HG03378 (cell line): ENCODE data around the gene TBCB.
"Not testable (repeated sequence)": the region's sequence is repeated elsewhere in the genome, so short reads cannot be mapped to it uniquely, and the experiment has no call there.

Experiments
- ATAC-seq: cut with Tn5 transposase; IDR thresholded peaks from one replicate; pipeline ENCODE4 v1.9.1; 2021; ENCODE audit warnings: mild to moderate bottlenecking, moderate library complexity; ENCODE audit not compliant: unreplicated experiment

TBCB gene

GRCh38 chr19:36115453-36116343, at the start of gene TBCB:
Gene TBCB, plus strand, starts transcription at chr19:36115468. Its CDS starts 93 bp downstream, at chr19:36115561.
- no peak for ATAC-seq

- ATAC-seq = no peak
Observed at GRCh38 chr19:36067681-36068080, 47.6 kb upstream of the TBCB start.

- not testable (repeated sequence) for ATAC-seq
Observed at GRCh38 chr19:36068810-36069499, 46.3 kb upstream of the TBCB start.

- no peak for ATAC-seq
Observed at GRCh38 chr19:36072081-36072480, 43.2 kb upstream of the TBCB start.

GRCh38 chr19:36073121-36073876, 42.0 kb upstream of the TBCB start:
- no peak for ATAC-seq

- ATAC-seq = no peak
Observed at GRCh38 chr19:36079389-36079945, 35.8 kb upstream of the TBCB start.

GRCh38 chr19:36081385-36081784, 33.9 kb upstream of the TBCB start:
- ATAC-seq = no peak

- ATAC-seq = no peak
Observed at GRCh38 chr19:36081894-36082293, 33.4 kb upstream of the TBCB start.

GRCh38 chr19:36082916-36083315, 32.4 kb upstream of the TBCB start:
- no peak for ATAC-seq

- ATAC-seq = no peak
Observed at GRCh38 chr19:36084231-36085009, 30.8 kb upstream of the TBCB start.

GRCh38 chr19:36086326-36086725, 28.9 kb upstream of the TBCB start:
- ATAC-seq = no peak

GRCh38 chr19:36089847-36090246, 25.4 kb upstream of the TBCB start:
- ATAC-seq = no peak

- no peak for ATAC-seq
Observed at GRCh38 chr19:36090910-36091695, 24.2 kb upstream of the TBCB start.

GRCh38 chr19:36092566-36092965, 22.7 kb upstream of the TBCB start:
- no peak for ATAC-seq

- no peak for ATAC-seq
Observed at GRCh38 chr19:36093146-36093662, 22.1 kb upstream of the TBCB start.

- no peak for ATAC-seq
Observed at GRCh38 chr19:36093687-36094086, 21.6 kb upstream of the TBCB start.

GRCh38 chr19:36097036-36097435, 18.2 kb upstream of the TBCB start:
- no peak for ATAC-seq

- ATAC-seq = no peak
Observed at GRCh38 chr19:36099166-36099785, 16.0 kb upstream of the TBCB start.

GRCh38 chr19:36100476-36100875, 14.8 kb upstream of the TBCB start:
- ATAC-seq = no peak
